Stimulated activated CD4-positive, alpha-beta T cell treated with anti-CD3 and anti-CD28 coated beads, Interleukin-4, amount 100 ng/mL, for 48 hours (primary cell): Measurements from ENCODE around the gene FAM200B.

Source experiments
- DNase-seq, 2 donors: peaks; one replicate each; pipeline ENCODE4 v3.0.0-alpha.2; 2020; ENCODE audit warnings: low read depth in 2 of 2

Gene FAM200B

GRCh38 chr4:15736514-15737050, 55.0 kb downstream of the FAM200B start:
- no peak for DNase-seq

DNA sequence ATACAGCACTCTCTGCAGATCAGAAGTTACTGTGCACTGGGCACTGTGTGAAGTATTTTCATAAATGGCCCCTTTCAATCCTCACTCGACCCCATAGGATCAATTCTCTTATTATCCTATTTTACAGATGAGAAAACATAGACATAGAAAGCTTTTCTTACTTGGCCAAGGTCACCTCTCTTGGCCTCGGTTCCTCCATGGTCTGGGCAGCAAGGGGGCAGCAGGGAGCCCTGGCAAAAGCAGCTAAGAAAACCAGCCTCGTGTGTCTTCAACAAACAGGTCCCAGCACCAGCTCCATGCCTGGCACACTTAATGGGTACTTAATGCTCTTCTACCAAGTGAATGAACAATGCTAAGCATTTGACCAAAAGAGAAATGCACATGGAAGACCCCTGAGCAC, 55.6 kb downstream of the FAM200B start:
- no peak for DNase-seq

DNA sequence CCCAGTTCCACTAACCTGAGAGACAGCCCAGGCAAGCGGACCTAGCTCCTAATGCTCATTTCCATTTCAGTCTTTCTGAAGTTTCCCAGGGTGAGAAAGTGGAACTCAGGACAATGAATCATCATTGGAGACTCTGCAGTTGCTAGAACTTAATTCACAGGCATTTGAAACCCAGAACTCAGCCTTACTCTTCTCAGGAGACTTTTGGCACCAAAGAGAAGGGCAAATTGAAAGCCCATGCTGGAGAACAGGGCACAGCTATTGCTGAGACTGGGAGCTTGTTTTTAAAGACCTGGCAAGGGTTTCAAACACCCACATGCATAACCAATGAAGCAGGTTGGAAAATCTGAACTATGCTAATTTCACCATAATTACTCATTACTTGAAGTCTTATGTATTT, 57.2 kb downstream of the FAM200B start:
- DNase-seq, result no peak
